GM18519 (cell line): ENCODE measurements around the gene C7orf33.
"Not testable (repeated sequence)": the region's sequence is repeated elsewhere in the genome, so short reads cannot be mapped to it uniquely, and the experiment has no call there.

Source experiments
- ATAC-seq: cut with Tn5 transposase; IDR thresholded peaks from one replicate; pipeline ENCODE4 v1.9.1; 2021; ENCODE audit warnings: mild to moderate bottlenecking, moderate library complexity; ENCODE audit not compliant: unreplicated experiment, low FRiP score

C7orf33 gene, protein sequence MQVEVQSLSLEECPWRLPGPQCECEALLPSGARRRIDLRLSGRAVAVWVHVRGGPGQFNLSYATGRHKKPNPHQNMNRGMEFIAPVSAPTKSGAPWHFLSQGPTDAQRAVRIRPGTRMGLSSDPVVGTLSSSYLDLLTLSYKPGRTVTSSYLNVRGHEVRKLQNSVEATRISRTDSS

DNA sequence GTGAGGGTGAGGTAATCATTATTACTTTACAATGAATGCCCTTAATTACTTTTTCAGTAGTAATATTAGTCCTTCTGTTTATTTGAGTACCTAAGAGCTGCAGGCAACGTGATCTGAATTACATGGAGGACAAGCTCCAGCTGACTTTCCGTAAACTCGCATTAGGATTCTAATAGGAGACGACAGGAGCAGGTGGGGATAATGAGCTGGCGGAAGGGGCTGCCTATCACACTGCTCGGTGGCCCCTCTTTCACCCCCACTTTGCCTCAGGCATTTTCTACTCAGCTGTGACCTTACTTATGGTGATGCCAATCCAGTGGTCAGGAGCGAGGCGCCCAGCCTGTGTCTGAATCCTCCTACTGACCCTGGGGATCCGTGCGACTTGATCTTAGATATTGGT, at the start of gene C7orf33:
Gene C7orf33, plus strand, starts transcription at position 296 of the 400 bp plus-strand sequence. CDS start 160 bp downstream, outside the sequence.
- no peak for ATAC-seq

DNA sequence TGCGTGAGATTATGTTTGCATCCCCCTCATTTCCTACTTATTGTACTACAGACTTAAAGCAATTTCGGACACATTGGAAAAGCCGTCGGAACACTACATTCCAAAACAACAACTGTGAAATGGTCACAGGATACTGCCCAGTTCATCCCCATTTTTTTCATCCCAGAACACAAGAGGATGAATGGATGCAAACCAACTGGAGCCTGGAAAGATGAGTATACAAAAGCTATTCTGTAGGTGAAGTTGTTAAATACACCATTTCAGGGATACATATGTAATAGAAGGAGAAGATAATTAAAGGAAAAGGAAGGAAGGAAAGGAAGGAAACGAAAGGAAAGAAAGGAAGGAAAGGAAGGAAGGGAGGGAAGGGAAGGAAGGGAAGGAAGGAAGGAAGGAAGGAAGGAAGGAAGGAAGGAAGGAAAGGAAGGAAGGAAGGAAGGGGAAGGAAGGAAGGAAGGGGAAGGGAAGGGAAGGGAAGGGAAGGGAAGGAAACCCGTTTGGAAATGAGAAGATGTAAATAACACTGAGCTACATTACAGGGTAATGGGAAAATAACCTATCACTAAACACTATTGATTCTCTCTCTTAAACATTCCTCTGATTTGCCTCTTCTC, 48.6 kb upstream of the C7orf33 start:
- no peak for ATAC-seq

DNA sequence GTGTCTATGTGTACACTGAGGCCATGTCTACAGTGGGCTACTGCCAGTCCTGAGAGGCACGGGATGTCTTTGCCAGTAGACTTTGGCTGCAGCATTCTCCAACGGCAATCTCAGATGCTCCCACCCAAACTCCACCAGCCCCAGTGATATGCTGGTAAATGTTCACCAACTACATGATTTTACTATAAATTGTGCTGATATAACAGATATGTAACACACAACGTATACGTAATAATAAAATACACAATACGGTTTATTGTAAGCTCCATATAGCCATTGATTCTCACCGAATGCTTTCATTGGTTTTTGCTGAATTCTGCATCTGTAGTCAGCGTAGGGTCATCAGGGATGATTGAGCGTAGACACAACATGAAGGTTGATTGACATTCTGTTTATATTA, 47.3 kb upstream of the C7orf33 start:
- ATAC-seq, result no peak

DNA sequence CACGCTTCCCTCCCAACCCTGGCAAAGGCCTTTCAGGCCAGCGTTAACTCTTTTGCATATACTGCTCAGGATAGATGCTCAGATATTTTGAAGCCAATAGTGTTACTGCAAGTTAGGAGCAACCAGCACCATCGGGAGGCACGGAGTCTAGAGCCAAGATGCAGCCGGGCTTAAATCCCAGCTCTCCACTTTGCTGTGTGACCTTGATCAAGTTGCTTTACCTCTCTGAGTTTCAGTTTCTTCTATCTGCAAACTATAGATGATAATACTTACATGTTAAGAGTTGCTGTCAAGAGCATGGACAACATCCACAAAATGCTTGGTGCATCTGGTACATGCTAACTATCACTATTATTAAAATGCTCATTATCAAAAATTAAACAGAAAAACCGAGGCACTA, 45.4 kb upstream of the C7orf33 start:
- no peak for ATAC-seq

DNA sequence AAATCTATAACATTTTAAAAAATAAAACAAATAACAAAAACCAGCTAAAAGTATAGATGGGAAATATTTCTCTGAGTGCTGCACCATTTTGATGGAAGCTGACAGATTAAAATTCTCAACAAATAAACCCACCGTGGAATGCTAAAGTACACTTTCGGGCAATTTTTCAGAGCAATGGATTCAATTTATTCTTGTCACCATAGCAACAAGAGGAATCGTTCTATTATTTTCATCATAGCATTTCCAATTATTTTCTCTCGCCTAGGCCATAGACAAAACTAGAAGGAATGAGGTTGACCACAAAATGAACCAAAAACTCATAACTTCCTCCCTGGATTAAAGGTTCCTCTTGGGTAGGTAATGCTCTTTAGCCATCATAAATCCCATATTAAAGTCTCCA, 44.6 kb upstream of the C7orf33 start:
- ATAC-seq, result no peak

DNA sequence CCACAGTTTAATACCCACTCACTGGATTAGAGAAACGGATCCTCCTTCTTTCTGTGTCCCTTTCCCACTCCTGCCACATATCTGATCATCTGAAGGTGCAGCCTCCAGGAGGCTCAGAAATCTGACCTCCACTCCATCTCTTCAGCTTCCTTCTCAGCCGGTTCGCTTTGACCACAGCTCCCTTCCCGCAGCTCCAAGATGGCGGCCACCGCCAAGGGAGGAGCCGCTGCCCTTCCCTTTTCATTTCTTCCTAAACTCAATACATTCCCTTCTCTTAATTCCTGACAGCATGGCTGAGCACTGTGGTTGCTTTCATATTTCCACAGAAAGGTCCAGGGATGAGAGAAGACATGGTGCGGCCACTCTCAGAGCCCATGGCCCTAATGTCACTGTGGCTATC, 43.7 kb upstream of the C7orf33 start:
- no peak for ATAC-seq

DNA sequence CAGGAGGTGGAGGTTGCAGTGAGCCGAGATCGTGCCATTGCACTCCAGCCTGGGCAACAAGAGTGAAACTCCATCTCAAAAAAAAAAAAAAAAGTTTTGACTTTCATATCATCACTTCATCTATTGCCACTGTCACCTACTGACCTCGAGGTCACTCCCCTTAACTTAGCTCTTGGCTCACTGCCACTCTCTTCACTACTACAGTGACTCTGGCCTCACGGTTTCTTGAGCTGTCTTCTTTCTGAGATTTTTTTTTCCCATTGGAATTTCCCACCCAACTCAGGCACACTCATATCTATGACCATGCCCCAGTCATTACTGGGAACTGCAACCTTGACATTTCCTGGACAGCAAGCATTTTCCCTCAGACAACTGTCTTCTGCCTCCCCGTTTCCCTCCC, 42.6 kb upstream of the C7orf33 start:
- ATAC-seq, result no peak

DNA sequence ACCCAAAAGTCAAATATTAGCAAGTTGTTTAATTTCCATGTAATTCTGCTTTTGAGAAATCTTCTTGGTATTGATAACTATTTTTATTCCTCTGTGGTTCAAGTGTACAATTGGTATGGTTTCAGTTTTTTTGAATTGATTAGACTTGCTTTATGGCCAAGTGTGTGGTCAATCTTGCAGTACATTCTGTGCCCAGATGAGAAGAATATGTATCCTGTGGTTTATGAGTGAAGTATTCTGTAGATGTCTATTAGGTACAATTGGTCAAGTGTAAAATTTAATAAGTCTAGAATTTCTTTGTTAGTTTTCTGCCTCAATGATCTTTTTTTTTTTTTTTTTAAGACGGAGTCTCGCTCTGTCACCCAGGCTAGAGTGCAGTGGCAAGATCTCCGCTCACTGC, 36.6 kb upstream of the C7orf33 start:
- ATAC-seq, result no peak

DNA sequence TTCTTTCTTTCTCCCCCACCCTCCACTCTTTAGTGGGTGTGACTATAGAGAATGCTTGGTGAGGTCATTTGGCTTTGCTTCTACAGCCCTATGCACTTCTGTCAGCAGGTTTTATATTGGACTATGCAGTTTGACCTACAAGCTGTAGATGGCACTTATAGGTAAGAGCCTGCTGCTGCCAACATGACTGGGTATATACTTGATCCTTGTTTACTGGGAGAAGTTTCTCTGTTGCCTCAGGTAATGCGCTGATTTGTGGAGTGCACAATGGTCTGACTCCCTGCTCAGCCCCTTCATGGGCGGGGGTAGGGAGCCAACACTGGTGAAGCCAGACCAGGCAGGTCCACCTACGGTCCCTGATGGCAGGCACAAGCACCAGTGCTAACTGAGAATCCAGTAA, 33.7 kb upstream of the C7orf33 start:
- no peak for ATAC-seq

DNA sequence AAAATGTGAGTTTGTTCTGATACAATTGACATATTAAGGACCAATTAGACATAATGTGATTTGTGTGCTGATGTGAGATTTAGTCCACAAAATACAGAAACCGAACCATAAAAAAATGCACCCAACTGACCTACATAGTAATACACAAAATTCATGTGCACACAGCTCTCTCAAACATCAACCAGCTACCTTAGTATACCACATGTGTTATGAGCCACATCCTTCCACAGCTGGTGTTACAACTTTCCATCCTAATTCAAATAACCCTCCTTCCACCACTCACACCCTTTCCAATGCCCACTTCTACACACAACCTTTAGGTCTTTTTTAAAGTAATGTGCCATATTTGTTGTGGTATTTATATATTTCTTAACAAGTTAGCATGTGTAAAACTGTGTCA, 31.7 kb upstream of the C7orf33 start:
- ATAC-seq, result no peak

DNA sequence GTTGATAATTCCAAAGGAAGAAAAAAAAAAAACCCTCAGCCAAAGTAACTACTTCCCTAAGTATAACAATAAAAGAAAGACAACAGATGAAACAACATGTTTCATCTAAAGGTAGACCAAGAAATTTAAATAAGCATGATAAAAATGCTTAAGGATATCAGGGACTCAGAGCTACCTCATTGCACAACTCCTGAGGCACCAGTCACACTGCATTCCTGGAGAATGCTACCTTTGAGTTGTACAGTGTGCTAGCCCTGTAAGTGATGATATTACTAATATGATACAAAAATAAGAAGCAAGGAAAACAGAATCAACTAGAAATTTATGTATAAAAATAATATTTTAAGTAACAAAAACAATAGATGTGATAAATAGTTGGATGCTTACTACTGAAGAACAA, 29.5 kb upstream of the C7orf33 start:
- no peak for ATAC-seq

DNA sequence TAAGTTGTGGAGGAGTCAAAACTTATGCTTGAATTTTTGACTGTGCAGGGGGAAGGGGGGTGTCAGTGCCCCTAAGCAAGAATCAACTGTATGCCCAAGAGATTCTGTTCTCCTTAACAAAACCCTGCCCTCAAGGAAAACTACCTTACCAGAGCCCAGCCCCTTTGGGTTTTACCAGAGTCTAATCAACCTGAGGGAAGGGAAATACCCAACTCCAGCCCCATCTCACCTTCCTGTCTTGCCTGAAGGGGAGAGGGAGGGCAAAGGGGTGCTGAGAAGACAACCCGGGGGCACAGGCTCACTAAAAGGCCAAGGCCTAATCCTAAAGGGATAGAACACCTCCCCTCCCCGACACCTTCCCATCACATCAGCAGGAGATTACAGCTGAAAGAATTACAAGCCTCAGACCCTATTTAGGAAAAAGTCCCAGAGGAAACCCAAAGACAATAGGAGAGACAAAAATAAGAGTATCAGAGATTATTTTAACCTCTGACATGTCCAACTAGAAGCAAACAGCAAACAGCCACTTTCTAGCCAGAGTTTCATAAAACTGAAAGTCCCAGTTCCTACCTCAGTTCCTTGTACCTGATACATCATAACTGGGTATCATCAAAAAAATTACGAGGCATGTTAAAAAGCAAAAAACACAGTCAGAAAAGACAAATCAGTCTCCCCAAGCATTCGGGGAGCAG, 26.8 kb upstream of the C7orf33 start:
- ATAC-seq, result no peak

DNA sequence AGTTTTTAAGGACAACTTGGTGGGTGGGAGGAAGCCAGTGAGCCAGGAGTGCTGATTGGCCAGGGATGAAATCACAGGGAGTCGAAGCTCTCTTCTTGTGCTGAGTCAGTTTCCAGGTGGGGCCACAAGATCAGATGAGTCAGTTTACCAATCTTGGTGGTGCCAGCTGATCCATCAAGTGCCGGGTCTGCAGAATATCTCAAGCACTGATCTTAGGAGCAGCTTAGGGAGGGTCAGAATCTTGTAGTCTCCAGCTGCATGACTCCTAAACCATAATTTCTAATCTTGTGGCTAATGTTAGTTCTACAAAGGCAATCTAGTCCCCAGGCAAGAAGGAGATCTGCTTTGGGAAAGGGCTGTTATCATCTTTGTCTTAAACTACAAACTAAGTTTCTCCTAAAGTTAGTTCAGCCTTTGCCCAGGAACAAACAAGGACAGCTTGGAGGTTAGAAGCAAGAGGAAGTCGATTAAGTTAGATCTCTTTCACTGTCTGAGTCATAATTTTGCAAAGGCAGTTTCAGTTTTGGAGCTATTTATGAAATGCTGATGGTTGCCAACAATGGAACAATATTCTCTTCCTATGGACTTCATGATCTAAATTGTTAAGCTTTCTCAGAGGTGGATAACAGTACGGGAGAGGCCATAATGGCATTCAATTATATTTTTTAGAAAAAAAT, 26.2 kb upstream of the C7orf33 start:
- ATAC-seq, result peak; percentile 90

DNA sequence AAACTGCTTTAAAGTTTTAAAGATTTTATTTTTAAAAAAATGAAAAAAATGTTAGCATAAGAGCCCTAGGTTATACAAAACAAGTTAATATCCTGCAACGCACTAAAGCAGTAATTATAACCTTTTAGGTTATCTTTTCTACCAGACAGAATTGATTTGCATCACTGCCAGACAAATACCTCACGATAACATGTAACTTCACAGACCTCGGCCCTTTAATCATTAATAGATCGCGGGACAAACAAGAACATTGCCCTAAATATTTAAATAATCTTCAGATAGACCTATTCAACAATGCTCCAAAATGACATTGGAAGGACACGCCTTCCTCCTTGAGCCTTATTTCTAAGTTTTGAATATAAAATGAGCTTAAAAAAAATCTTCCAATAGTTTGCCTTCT, 23.8 kb upstream of the C7orf33 start:
- ATAC-seq, result no peak

DNA sequence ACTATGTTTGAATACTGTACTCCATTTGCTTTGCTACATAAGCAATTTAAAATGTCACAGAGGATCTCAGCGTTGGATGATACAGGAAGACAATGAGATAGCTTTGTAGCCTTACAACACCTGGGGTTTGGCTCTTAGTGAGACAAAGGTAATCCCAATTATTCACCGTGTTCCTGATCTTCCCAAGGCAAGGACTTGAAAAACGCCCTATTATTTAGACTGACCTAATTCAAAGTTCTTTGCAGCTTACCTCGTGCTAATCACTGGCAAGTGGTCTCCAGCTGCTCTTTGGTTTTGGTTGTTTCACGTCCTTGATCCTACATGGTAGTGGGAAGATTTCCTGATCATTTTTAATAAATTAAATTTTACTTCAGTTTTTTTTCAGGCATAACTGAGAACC, 23.0 kb upstream of the C7orf33 start:
- ATAC-seq, result no peak

DNA sequence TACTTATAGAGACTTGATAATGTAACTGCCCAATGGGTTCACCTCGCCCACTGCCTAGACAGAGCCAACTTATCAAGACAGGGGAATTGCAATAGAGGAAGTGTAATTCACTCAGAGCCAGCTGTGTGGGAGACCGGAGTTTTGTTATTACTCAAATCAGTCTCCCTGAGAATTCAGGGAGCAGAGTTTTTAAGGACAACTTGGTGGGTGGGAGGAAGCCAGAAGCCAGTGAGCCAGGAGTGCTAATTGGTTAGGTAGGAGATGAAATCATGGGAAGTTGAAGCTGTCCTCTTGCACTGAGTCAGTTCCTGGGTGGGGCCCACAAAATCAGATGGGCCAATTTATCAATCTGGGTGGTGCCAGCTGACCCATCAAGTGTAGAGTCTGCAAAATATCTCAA, 20.1 kb upstream of the C7orf33 start:
- no peak for ATAC-seq

DNA sequence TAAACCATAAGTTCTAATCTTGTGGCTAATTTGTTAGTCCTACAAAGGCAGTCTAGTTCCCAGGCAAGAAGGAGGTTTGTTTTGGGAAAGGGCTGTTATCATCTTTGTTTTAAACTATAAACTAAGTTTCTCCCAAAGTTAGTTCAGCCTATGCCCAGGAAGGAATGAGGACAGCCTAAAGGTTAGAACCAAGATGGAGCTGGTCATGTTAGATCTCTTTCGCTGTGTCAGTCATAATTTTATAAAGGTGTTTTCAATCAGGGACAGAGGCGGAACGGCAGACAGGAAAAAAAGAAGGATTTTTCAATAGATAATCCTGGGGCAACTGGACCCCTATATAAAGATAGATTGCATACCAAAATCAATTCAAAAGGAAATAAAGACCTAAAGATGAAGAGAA, 19.6 kb upstream of the C7orf33 start:
- not testable (repeated sequence) for ATAC-seq

DNA sequence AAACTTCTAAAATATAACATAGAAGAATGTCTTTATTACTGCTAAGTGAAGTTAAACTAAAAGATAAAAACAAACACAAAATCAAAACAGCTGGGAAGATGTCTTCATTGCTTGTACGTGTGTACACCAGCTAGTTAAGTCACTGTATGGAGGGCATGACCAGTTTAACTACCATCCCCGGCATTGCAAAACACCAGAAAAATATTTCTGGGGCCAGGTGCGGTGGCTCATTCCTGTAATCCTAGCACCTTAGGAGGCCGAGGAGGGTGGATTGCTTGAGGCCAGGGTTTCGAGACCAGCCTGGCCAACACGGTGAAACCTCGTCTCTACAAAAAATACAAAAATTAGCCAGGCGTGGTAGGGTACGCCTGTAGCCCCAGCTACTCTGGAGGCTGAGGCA, 19.2 kb upstream of the C7orf33 start:
- no peak for ATAC-seq

DNA sequence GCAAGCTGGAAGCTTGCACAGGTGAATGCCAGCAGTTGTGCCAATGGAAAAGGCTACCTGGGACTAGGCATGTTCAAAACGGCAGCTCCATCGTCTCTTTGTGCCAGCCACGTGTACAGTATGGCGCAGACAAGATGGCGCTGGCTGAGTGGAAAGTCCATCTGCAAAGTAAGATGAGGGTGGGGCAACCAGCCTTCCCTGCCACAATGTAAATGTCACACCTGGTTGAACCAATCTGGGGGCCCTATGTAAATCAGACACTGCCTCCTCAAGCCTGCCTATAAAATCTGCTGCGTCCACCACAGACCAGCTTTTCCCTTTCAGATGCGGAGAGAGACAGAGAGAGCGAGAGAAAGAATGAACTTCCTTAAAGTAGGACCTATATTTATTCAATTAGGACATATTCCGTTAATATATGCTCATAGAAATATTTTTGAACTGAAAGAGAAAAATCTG, 18.5 kb upstream of the C7orf33 start:
- no peak for ATAC-seq

DNA sequence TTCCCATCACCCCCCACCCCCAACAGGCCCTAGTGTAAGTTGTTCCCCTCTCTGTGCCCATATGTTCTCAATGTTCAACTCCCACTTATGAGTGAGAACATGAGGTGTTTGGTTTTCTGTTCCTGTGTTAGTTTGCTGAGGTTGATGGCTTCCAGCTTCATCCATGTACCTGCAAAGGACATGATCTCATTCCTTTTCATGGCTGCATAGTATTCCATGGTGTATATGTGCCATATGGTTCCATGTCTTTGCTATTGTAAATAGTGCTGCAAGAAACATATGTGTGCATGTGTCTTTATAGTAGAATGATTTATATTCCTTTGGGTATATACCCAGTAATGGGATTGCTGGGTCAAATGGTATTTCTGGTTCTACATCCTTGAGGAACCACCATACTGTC, 17.0 kb upstream of the C7orf33 start:
- not testable (repeated sequence) for ATAC-seq

DNA sequence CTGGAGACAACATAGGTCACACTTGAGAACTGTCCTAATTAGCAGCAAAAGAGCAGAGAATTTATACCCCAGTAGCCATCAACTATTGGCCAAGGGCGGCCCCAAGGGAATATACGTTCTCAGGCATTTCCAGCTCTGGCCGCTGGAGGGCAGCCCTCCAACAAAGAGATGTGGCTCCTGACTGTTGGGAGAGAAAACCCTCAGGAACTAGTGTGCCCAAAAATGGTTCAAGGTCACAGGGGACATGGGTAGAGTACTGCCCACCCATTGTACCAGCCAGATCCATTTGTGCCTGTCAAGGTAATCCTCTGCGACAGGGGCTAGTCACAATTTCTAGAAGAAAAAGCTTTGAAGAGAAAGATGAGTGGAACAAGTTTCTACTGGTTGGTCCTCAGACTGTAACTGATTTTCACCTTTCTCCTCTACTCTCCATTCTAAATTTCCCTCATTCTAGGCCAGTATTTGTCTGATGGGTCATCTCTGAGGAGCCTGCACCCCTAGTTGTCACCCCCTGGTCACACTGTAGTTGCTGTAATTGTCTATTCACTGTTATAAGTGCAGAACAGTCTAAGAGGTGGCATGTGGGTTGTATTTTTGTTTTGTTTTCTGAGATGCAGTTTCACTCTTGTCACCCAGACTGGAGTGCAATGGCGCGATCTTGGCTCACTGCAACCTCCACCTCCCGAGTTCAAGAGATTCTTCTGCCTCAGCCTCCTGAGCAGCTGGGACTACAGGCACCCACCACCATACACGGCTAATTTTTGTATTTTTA, 14.7 kb upstream of the C7orf33 start:
- no peak for ATAC-seq
